HTERT RPE-1 (cell line): Measurements from ENCODE around the gene TMEM163.
"Not testable (repeated sequence)": the region's sequence is repeated elsewhere in the genome, so short reads cannot be mapped to it uniquely, and the experiment has no call there.

ENCODE experiments used
- in situ Hi-C: fragments of 300-500 bp; cut with MboI; formaldehyde crosslinking; loops from 4 replicates; pipeline ENCODE4 v1.14.3; 2020; ENCODE audit warnings: low sequenced_read_pairs

TMEM163 gene

DNA sequence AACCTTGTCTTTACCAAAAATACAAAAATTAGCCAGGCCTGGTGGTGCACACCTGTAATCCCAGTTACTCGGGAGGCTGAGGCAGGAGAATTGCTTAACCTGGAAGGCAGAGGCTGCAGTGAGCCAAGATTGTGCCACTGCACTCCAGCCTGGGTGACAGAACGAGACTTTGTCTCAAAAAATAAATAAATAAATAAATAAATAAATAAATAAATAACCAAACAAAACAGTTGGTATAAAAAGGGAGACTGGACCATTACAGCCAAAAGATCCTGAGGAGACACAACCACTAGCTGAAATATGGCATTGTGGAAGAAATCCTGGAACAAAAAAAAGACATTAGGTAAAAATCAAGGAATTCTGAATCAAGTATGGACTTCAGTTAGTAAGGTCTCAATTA is 4.9 kb upstream of the TMEM163 start:
- in situ Hi-C loops, result not testable (repeated sequence)

- in situ Hi-C loops, result no loop called here
These were observed 3.9 kb upstream of the TMEM163 start for GRCh38 chr2:134722728-134723127.

DNA sequence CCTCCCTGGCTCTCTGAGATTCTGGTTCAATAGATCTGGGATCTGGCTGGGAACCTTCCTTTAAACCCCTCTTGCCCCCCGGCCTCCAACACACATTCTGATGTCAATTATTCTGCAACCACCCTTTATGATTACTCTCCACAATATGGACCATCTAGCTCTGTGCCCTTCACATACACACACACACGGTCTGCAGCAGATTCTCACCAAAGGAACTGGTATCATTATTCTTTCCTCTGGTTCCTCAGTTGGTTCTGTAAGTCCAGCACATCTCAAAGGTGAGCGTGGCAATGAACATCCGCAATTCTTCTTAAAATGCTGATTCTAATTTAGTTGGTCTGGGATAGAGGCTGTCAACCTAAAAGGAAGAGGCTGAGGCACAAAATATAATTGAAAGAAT is 2.8 kb upstream of the TMEM163 start:
- in situ Hi-C loops, result no loop called here

GRCh38 chr2:134718023-134718816 is 580 bp downstream of the TMEM163 start:
- in situ Hi-C loops, result no loop called here

- in situ Hi-C loops, result no loop called here
These were observed 1.3 kb downstream of the TMEM163 start for GRCh38 chr2:134717286-134718022.

DNA sequence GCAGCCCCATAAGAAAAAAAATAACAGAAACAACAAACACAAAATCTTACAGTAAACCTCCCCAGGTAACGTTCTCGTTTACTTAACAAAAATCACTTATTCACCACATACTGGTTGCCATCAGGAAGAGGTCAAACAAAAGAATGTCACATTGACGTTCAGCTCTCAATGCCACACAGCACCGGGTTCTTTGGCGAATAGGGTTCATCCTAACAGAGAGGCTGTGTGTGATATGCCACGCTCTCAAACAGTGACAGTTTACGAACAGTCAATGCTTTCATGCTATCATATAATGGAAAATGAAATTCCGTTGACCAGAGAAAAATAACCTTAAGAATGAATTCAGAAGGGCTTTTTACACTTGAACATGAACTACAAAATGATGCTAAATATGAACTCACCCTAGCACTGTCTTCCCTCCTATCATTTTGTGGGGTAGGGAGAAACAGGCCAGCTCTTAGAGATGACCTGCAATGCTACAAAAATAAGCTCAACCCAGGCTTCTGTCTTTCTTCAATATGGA is 2.0 kb downstream of the TMEM163 start:
- in situ Hi-C loops, result no loop called here

GRCh38 chr2:134715932-134716643 is 2.7 kb downstream of the TMEM163 start:
- in situ Hi-C loops, result no loop called here

DNA sequence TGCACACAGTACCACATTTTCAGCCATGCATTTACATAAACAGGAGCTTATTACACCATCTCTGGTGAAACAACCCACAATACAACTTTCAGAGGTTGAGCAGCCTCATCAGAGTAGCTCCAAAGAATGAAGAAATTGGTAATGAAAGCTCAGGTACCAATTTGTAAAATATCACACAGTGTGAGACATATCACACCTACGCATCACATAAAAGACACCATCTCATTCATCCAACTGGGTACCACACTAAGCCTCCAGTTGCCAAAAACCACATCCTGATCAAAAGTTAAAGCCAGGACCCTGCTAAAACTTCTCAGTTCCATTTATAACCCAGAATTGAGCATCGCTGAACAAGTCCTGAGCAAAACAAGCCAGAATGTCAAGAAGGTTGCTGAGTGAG is 4.6 kb downstream of the TMEM163 start:
- in situ Hi-C loops, result no loop called here

DNA sequence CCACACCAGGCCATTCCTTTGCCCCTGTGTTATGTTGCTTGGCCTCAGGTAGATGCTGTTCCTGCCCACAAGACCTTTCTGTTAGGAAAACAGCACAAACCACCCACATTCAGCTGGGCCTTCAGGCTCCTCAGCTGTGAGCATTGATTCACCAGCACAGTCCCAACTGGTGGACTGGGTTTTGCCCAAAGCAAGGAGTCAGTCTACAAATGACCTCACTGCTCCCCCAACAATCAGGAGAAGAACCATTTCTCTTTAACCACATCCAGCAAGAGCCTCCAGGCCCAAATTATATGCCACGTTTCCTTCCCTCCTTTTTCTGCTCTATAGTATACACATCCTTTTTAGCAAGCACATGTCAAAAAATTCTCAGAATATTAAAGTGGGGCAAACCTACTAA is 5.2 kb downstream of the TMEM163 start:
- in situ Hi-C loops, result no loop called here

DNA sequence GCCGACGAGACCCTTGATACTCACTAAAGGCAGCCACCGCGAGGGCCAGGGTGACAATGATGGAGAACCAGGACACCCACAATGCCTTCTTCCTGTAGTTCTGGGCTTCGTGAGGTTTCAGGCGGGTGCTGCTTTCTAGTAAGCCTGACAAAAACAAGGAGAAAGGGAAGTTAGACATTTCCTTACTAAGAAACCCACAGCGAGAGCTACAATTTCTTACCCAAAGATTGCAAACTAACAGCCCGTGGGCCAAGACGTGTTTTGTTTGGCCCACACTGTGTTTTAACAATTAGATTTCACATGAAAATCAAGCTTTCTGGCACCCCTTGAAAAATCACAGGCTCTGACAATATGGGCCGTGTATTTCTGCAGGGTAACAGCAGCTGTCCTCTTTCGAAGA is 5.6 kb downstream of the TMEM163 start:
- in situ Hi-C loops, result no loop called here

GRCh38 chr2:134712736-134713135 is 6.1 kb downstream of the TMEM163 start:
- in situ Hi-C loops, result no loop called here

GRCh38 chr2:134712299-134712698 is 6.5 kb downstream of the TMEM163 start:
- in situ Hi-C loops, result no loop called here

DNA sequence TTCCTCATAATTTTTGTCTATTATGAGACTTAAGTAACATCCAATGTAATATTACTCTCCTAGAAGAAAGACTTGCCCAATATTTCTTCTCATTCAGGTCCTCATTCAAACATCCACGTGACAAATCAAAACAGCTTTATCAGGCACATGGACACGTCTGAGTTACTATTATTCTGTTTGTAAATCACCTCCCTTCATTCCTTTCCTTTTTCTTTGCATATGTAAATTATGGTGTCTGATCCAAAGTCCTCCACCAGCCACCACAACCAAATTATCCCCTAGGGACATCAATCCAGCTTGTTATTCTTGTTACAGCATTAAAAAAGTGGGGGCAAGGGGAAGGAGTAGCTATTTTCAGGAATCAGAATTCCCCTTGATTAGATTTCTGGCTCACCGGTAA is 7.1 kb downstream of the TMEM163 start:
- in situ Hi-C loops, result no loop called here

- in situ Hi-C loops, result no loop called here
These were observed 11.5 kb downstream of the TMEM163 start for GRCh38 chr2:134707330-134707676.

DNA sequence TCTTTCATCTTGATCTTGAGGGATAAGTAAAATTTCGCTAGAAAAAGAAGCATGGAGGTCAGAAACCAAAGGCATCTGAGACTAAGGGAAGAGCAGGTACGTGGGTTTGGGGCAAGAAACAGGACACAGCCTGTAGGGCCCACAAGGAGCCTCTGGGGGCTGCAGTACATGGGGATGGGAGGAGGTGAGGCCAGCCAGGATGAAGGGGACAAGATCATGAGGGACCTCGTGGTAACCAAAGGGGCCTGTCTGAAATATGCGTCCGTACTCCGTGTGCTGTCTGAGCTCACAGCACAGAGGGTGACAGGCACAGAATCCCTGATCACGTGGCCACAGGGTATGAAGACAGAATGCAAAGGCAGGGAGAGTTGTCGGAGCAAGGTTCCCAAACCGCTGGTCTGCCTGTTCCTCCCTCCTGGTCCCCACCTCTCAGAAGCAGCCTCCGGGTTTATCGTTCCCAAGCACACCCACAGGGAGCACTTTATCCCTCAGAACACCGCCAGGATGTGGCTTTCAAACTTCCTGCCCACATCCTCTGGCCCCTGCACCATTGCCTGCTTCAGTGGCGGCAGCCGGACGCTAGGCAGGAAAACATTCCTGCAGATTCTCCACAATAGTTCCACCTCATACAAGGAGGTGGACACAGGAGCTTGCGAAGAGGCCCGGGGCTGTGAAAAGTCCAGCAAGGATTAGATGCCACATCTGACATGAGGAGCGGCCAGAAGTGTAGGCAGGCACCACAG is 12.0 kb downstream of the TMEM163 start:
- in situ Hi-C loops, result no loop called here

GRCh38 chr2:134705861-134706586 is 12.8 kb downstream of the TMEM163 start:
- in situ Hi-C loops, result no loop called here

DNA sequence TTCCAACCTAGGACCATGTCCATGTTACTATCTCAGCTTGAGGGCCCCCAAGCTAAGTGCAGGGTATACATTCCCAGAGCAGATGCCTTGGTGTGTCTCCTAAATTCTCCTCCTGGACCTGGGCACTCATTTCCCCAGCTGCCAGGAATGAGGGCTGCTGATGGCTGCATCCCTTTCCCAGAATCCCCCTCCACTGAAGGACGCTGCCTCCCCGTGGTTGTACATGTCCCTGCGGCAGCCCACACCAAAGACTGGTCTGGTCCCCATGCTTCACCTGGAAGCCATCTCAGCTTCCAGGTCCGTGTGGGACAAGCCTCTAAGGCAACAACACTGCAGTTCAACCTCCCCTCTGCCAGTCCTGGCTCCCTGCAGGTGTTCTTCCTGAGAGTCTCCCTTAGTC is 14.6 kb downstream of the TMEM163 start:
- in situ Hi-C loops, result no loop called here

GRCh38 chr2:134703426-134703825 is 15.4 kb downstream of the TMEM163 start:
- in situ Hi-C loops, result no loop called here

- in situ Hi-C loops, result no loop called here
These were observed 18.1 kb downstream of the TMEM163 start for GRCh38 chr2:134700730-134701129.

DNA sequence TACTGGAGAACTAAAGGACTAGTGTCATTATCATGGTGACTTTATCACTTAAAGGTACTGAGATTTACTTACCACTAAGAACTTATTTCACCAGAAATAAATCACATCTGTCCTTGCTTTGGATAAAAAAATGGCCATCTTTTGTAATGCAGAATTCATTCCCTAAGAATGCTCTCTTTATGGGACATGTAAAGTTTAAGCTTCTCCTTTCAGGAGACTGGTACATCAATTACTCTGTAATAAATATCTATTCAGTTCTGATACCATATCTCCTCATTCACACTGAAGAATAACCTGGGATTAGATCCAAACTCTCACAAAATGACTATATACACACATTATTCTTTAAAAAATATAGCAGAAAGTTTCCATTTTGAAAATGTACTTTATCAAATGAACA is 24.4 kb downstream of the TMEM163 start:
- in situ Hi-C loops, result no loop called here
